CD4-positive, alpha-beta T cell treated with Interleukin-15 for 1 hour (primary cell): ENCODE results near the gene RCBTB1.

Experiments used
- DNase-seq: peaks from one replicate; pipeline ENCODE4 v3.0.0-alpha.2; 2020

RCBTB1 gene

GRCh38 chr13:49499889-49500660, 85.3 kb downstream of the RCBTB1 start:
- DNase-seq, result no peak

GRCh38 chr13:49498206-49498605, 87.2 kb downstream of the RCBTB1 start:
- no peak for DNase-seq

DNA sequence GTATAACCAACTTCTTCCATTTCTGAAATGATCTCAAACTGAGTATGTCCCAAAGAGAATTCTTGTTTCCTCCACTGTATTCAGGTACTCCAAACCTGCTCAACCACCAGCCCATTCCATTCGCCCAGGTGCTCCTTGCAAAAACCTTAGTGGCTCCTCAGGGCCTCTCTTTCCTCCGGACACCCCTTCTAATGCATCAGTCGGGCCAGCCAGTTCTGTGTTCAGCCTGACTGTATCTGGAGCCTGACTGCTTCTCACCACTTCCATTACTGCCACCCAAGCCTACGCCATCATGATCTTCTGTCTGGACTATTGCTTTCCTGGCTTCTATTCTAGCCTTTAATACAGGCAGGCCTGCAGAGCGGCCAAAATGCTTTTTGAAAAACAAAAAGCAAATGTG, 88.1 kb downstream of the RCBTB1 start:
- no peak for DNase-seq

DNA sequence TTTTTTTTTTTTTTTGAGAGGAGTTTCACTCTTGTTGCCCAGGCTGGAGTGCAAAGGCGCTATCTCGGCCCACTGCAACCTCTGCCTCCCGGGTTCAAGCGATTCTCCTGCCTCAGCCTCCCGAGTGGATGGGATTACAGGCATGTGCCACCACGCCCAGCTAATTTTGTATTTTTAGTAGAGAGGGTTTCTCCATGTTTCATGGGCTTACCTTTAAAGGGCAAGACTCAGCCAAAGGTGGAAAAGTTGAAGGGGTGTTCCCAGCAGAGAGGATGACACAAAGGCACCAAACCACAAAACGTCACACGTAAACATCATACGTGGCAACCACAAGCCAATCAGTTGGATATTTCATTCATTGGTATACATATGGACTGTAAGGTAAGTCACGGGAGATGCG, 88.5 kb downstream of the RCBTB1 start:
- DNase-seq, result peak; percentile 53

DNA sequence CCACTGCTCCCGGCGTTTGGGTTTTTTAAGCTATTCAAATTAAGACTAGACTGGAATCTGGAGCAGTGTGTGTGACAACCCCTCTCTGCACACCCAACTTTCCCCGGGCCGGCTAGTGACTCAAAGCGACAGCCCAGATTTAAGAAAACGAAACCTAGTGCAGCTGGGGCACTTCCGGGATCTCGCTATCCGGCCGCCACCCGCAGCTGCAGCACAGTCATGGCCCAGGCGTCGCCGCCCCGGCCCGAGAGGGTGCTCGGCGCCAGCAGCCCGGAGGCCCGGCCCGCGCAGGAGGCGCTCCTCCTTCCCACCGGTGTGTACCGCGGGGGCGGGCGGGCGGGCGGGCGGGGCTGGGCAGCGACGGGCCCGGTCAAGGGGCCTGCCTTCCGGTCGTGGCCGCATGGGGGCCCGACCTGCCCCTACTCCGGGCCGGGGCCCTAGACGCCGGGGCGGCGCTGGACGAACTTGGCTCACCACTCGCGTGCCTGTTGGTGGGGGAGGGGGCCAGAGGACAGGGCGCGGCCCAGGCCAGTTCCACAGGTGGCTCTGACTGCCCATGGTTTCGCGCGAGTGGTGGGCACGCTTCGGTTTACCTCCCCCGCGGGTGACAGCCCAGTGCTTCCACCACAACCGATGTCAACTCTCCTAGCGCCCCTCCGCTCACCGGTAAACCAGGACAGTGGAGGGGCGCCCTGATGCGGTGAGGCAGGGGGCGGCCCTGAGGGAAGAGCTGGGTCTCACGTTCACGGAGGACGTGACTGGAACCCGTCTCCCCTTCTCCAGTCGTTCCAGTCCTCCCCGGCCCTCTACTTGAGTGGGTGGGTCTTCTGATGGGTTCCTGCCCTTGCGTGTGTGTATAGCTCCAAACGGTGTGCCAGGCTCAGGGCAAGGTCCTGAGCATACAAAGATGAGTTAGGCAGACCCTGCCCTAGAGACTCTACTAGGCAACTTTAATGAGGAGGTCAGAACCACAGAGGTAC, 89.3 kb downstream of the RCBTB1 start, which contains the start of gene PHF11:
TSS of gene PHF11 (plus strand) at position 171 of the 980 bp plus-strand sequence. CDS start at position 220, 49 bp downstream.
- DNase-seq, result peak; percentile 87

DNA sequence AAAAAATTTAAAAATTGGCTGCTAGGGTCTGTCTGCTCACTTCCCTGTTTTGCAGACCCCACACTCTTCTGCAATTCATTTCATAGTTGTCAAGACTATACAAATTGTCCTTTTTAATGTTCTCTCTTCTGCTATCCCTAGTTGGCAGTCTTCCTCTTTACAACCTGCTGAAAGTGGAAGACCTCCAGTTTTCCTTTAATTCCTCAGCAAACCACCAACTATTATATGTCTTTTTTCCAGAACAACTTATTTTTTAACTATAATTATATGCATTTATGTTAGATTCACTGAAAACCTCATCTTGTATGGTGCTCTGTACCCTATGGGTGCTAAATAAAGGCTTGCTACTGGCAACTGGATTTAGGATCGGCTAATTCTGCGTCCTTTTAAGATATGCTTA, 90.7 kb downstream of the RCBTB1 start:
- no peak for DNase-seq

DNA sequence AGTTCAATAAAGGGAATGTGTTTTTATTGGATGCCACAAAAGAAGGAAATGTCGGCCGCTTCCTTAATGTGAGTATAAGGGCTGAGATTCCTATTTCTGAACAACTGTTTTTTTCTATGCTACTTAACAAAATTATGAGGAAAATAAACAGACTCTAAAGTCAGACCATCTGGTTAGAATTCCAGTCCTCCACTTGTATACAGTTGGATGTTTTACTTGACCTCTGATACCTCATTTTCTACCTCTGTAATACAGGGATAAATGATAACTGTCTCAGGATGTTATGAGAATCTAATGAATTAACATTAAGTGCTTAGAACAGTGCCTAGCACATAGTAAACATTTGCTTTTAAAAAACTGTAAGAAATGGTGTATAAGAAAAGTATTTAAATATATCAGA, 96.8 kb downstream of the RCBTB1 start:
- no peak for DNase-seq
